Keratinocyte (primary cell): ENCODE results near the gene ZBED4.

Experiments
- EZH2 ChIP-seq: IDR thresholded peaks from one replicate; pipeline ENCODE4 v1.6.1; 2012; ENCODE audit warnings: inconsistent platforms, mild to moderate bottlenecking, low read length, moderate library complexity
- TF ChIP-seq, protein P1 (sequence below), 3 experiments: IDR thresholded peaks in 1 of 3; conservative IDR thresholded peaks in 1 of 3; optimal IDR thresholded peaks in 1 of 3; 2 replicates in 2 of 3; 3 replicates in 1 of 3; pipeline versions ENCODE3 to v1.5.1; 2011; ENCODE audit warnings: low read length in 3 of 3, mild to moderate bottlenecking in 3 of 3, moderate library complexity in 2 of 3, control low read depth in 1 of 3, inconsistent platforms in 1 of 3; ENCODE audit not compliant: insufficient read depth in 2 of 3; ENCODE audit errors: extremely low read depth in 1 of 3

DNA sequence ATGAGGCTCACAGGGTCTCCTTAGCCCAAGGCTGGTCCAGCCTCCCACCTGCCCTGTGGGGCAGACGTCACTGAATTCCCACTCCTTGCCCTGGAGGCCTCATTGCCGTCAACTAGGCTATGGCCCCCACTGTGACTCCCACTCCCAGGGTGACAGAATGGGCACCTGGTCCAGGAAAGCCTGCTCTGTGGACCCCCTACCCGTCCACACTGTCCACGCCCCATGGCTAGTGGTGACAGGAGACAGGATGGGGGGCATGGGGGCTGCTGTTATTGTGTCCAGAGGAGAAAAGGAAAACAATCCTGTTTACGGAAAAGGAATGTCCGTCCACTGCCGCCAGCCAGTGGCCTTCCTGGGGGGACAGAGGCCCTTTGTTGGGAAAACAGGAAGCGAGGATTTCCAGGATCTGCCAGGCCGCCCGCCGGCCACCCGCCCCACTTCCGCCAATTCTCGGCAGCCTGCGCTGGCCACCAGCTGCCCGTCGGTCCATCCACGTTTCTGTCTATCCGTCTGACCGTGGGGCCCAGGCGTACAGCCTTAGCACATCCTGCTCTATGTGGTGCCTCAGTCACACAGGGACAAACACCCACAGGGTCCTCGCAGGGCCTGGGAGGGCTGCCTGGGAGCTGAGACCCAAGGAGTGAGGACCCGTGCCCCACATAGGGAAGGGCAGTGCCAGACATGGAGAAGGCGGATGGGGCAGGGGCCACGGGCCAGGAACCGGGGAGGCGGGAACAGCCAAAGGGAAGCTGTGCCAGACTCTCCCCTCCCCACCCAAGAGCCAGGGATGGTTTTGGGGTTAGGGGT lies 84.3 kb downstream of the ZBED4 start:
- TF ChIP-seq, protein P1, sequence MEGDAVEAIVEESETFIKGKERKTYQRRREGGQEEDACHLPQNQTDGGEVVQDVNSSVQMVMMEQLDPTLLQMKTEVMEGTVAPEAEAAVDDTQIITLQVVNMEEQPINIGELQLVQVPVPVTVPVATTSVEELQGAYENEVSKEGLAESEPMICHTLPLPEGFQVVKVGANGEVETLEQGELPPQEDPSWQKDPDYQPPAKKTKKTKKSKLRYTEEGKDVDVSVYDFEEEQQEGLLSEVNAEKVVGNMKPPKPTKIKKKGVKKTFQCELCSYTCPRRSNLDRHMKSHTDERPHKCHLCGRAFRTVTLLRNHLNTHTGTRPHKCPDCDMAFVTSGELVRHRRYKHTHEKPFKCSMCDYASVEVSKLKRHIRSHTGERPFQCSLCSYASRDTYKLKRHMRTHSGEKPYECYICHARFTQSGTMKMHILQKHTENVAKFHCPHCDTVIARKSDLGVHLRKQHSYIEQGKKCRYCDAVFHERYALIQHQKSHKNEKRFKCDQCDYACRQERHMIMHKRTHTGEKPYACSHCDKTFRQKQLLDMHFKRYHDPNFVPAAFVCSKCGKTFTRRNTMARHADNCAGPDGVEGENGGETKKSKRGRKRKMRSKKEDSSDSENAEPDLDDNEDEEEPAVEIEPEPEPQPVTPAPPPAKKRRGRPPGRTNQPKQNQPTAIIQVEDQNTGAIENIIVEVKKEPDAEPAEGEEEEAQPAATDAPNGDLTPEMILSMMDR (optimal IDR thresholded peaks at IDR 0.05 in 1 of 3, IDR thresholded peaks at IDR 0.05 in 1 of 3, conservative IDR thresholded peaks at IDR 0.05 in 1 of 3; ENCODE audit: extremely low read depth in 1 of 3, insufficient read depth in 2 of 3, low read length in 3 of 3), result no peak
- no peak for TF ChIP-seq EZH2
